Breast epithelium (tissue), 3 donors: Measurements from ENCODE around the gene CHL1.

ENCODE experiments used
- POLR2AphosphoS5 ChIP-seq, 3 donors: sonication (generic); formaldehyde crosslinking; IDR thresholded peaks; one replicate each; pipeline ENCODE4 v1.6.1; 2017; ENCODE audit warnings: antibody characterized with exemption in 3 of 3
- TF ChIP-seq, protein P1 (sequence below), 3 donors: fragments of 450-650 bp; IDR thresholded peaks; one replicate each; pipeline ENCODE4 v1.5.1; 2016 to 2017; ENCODE audit warnings: antibody characterized with exemption in 3 of 3, mild to moderate bottlenecking in 3 of 3, moderate library complexity in 3 of 3

DNA sequence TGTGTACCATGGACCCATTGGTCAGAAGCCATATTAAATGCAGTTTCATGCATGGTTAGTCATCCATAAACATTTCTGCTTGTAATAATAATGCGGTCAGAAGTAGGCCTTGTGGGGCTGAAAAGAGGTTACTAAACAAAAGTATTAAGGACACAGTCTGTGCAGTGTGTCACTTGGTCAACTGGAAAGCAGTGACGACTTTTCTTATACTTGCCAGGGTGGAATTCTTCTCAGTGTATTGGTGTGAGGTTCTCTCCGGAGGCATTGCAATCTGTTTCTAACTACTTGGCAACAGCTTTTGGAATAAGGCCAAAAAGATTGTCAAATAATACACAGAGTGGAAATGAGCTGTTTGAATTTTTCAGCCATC is 46.8 kb downstream of the CHL1 start:
- no peak for TF ChIP-seq POLR2AphosphoS5 (IDR thresholded peaks at IDR 0.05)
- TF ChIP-seq, protein P1, sequence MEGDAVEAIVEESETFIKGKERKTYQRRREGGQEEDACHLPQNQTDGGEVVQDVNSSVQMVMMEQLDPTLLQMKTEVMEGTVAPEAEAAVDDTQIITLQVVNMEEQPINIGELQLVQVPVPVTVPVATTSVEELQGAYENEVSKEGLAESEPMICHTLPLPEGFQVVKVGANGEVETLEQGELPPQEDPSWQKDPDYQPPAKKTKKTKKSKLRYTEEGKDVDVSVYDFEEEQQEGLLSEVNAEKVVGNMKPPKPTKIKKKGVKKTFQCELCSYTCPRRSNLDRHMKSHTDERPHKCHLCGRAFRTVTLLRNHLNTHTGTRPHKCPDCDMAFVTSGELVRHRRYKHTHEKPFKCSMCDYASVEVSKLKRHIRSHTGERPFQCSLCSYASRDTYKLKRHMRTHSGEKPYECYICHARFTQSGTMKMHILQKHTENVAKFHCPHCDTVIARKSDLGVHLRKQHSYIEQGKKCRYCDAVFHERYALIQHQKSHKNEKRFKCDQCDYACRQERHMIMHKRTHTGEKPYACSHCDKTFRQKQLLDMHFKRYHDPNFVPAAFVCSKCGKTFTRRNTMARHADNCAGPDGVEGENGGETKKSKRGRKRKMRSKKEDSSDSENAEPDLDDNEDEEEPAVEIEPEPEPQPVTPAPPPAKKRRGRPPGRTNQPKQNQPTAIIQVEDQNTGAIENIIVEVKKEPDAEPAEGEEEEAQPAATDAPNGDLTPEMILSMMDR (IDR thresholded peaks at IDR 0.05), result no peak
